HEK293 (cell line): Measurements from ENCODE around the gene TFPT.

Source experiments
- BCL6B ChIP-seq: fragments of 450-650 bp; formaldehyde crosslinking; IDR thresholded peaks from 2 replicates; pipeline ENCODE4 v1.5.1; 2017; ENCODE audit warnings: missing biosample characterization, missing genetic modification characterization
- GLIS1 ChIP-seq: fragments of 450-650 bp; formaldehyde crosslinking; IDR thresholded peaks from 2 replicates; pipeline ENCODE4 v1.5.1; 2016; ENCODE audit warnings: missing biosample characterization, missing genetic modification characterization
- KLF17 ChIP-seq: fragments of 450-650 bp; formaldehyde crosslinking; IDR thresholded peaks from 2 replicates; pipeline ENCODE4 v1.5.1; 2016; ENCODE audit warnings: missing biosample characterization, missing genetic modification characterization
- KLF7 ChIP-seq: fragments of 450-650 bp; formaldehyde crosslinking; IDR thresholded peaks from 2 replicates; pipeline ENCODE4 v1.5.1; 2016; ENCODE audit warnings: missing biosample characterization, missing genetic modification characterization, borderline replicate concordance
- REPIN1 ChIP-seq: fragments of 450-650 bp; formaldehyde crosslinking; IDR thresholded peaks from 2 replicates; pipeline ENCODE4 v1.5.1; 2017; ENCODE audit warnings: missing biosample characterization, missing genetic modification characterization, low read depth
- WT1 ChIP-seq: fragments of 450-650 bp; formaldehyde crosslinking; IDR thresholded peaks from 2 replicates; pipeline ENCODE4 v1.5.1; 2016; ENCODE audit warnings: missing biosample characterization, missing genetic modification characterization
- ZBTB8A ChIP-seq: fragments of 450-650 bp; formaldehyde crosslinking; IDR thresholded peaks from 2 replicates; pipeline ENCODE4 v1.5.1; 2016; ENCODE audit warnings: missing biosample characterization, missing genetic modification characterization
- ZEB2 ChIP-seq: fragments of 450-650 bp; formaldehyde crosslinking; IDR thresholded peaks from 2 replicates; pipeline ENCODE4 v1.5.1; 2016; ENCODE audit warnings: missing biosample characterization, missing genetic modification characterization
- ZNF184 ChIP-seq: fragments of 450-650 bp; IDR thresholded peaks from 2 replicates; pipeline ENCODE4 v1.5.1; 2018; ENCODE audit warnings: missing biosample characterization, mild to moderate bottlenecking, missing genetic modification characterization
- ZNF2 ChIP-seq: fragments of 450-650 bp; formaldehyde crosslinking; IDR thresholded peaks from 2 replicates; pipeline ENCODE4 v1.5.1; 2016; ENCODE audit warnings: missing biosample characterization, missing genetic modification characterization
- ZNF239 ChIP-seq: fragments of 450-650 bp; formaldehyde crosslinking; IDR thresholded peaks from 2 replicates; pipeline ENCODE4 v1.5.1; 2016; ENCODE audit warnings: missing biosample characterization, missing genetic modification characterization
- ZNF280C ChIP-seq: fragments of 450-650 bp; formaldehyde crosslinking; IDR thresholded peaks from 2 replicates; pipeline ENCODE4 v1.5.1; 2016; ENCODE audit warnings: missing biosample characterization, missing genetic modification characterization
- ZNF366 ChIP-seq: fragments of 450-650 bp; formaldehyde crosslinking; conservative IDR thresholded peaks from 2 replicates; pipeline ENCODE4 v1.5.1; 2016; ENCODE audit warnings: missing biosample characterization, missing genetic modification characterization
- ZNF394 ChIP-seq: fragments of 450-650 bp; formaldehyde crosslinking; IDR thresholded peaks from 2 replicates; pipeline ENCODE4 v1.5.1; 2016; ENCODE audit warnings: missing biosample characterization, missing genetic modification characterization, mild to moderate bottlenecking, moderate library complexity, borderline replicate concordance
- ZNF423 ChIP-seq: fragments of 450-650 bp; formaldehyde crosslinking; IDR thresholded peaks from 2 replicates; pipeline ENCODE4 v1.5.1; 2016; ENCODE audit warnings: missing biosample characterization, missing genetic modification characterization
- ZNF518A ChIP-seq: fragments of 450-650 bp; formaldehyde crosslinking; conservative IDR thresholded peaks from 2 replicates; pipeline ENCODE4 v1.5.1; 2016; ENCODE audit warnings: low read depth, missing biosample characterization, missing genetic modification characterization
- ZNF561 ChIP-seq: fragments of 450-650 bp; IDR thresholded peaks from 2 replicates; pipeline ENCODE4 v1.5.1; 2018; ENCODE audit warnings: missing biosample characterization, missing genetic modification characterization, borderline replicate concordance
- ZNF580 ChIP-seq: fragments of 450-650 bp; formaldehyde crosslinking; IDR thresholded peaks from 2 replicates; pipeline ENCODE4 v1.5.1; 2016; ENCODE audit warnings: missing biosample characterization, missing genetic modification characterization
- ZNF610 ChIP-seq: fragments of 450-650 bp; formaldehyde crosslinking; IDR thresholded peaks from 2 replicates; pipeline ENCODE4 v1.5.1; 2016; ENCODE audit warnings: missing biosample characterization, missing genetic modification characterization, borderline replicate concordance
- ZNF623 ChIP-seq: fragments of 450-650 bp; formaldehyde crosslinking; IDR thresholded peaks from 2 replicates; pipeline ENCODE4 v1.5.1; 2016; ENCODE audit warnings: missing biosample characterization, missing genetic modification characterization
- ZNF660 ChIP-seq: fragments of 450-650 bp; IDR thresholded peaks from 2 replicates; pipeline ENCODE4 v1.5.1; 2018; ENCODE audit warnings: missing biosample characterization, mild to moderate bottlenecking, missing genetic modification characterization
- ZSCAN16 ChIP-seq: fragments of 450-650 bp; formaldehyde crosslinking; IDR thresholded peaks from 2 replicates; pipeline ENCODE4 v1.5.1; 2016; ENCODE audit warnings: missing biosample characterization, missing genetic modification characterization
- ZSCAN18 ChIP-seq: fragments of 450-650 bp; formaldehyde crosslinking; IDR thresholded peaks from 2 replicates; pipeline ENCODE4 v1.5.1; 2016; ENCODE audit warnings: missing biosample characterization, missing genetic modification characterization

TFPT gene

GRCh38 chr19:54115109-54116063, at the start of gene TFPT, which contains the start of gene PRPF31 (continued):
- TF ChIP-seq ZNF561 (tag by site-specific recombination), result peak; percentile 99
- TF ChIP-seq GLIS1 (tag by site-specific recombination), result peak; percentile 33
- peak; percentile 65; the same call in 1 of the 2 replicates for TF ChIP-seq ZNF394 (tag by site-specific recombination)
- TF ChIP-seq ZSCAN18, result peak; percentile 67; the same call in 1 of the 2 replicates
- peak; percentile 88; the same call in 1 of the 2 replicates for TF ChIP-seq KLF7 (tag by site-specific recombination)
- TF ChIP-seq ZNF2 (tag by site-specific recombination), result peak; percentile 97
- no peak for TF ChIP-seq ZNF423 (tag by site-specific recombination)
- peak; percentile 19; the same call in 1 of the 2 replicates for TF ChIP-seq ZNF623 (tag by site-specific recombination)
- TF ChIP-seq ZSCAN16 (tag by site-specific recombination), result no peak
- TF ChIP-seq ZNF660 (tag by site-specific recombination), result peak; percentile 93; the same call in 1 of the 2 replicates
- TF ChIP-seq ZNF239 (tag by site-specific recombination), result peak; percentile 64; the same call in 1 of the 2 replicates
- peak; percentile 66; the same call in 1 of the 2 replicates for TF ChIP-seq REPIN1 (tag by site-specific recombination)
- TF ChIP-seq ZNF184 (tag by site-specific recombination), result no peak
- TF ChIP-seq ZNF580 (tag by site-specific recombination), result peak; percentile 97
- peak; percentile 41 for TF ChIP-seq ZBTB8A
- peak; percentile 48; the same call in 1 of the 2 replicates for TF ChIP-seq WT1 (tag by site-specific recombination)
- TF ChIP-seq KLF17 (tag by site-specific recombination), result peak; percentile 93
- peak; percentile 80; the same call in 1 of the 2 replicates for TF ChIP-seq ZEB2
- TF ChIP-seq ZNF610 (tag by site-specific recombination), result peak; percentile 88
- peak; percentile 48; the same call in 1 of the 2 replicates for TF ChIP-seq ZNF366 (tag by site-specific recombination)
- TF ChIP-seq ZNF518A (tag by site-specific recombination), result peak; percentile 51
- TF ChIP-seq ZNF280C (tag by site-specific recombination), result no peak
- peak; percentile 33; the same call in 1 of the 2 replicates for TF ChIP-seq BCL6B
